HepG2 (cell line): Measurements from ENCODE around the gene OLFM2. TPM values are rescaled to one million over a fixed set of nuclear protein-coding genes. Genes with fewer than 3 reads are reported as not detected.

Experiments
- ATAC-seq: fragments of 200-7000 bp; cut with Tn5 transposase; 3 replicates; pipeline ENCODE4 v1.9.1; 2020; ENCODE audit warnings: mild to moderate bottlenecking, moderate library complexity
- Bru-seq: library from RNA; stranded (reverse); fragments of 400-500 nt; gene quantifications from one replicate; lab custom pipeline; 2021; lab: Mats Ljungman, UMichigan
- BruChase-seq, 2 experiments: library from RNA; stranded (reverse); fragments of 400-500 nt; gene quantifications; one replicate each; lab custom pipeline; 2021; lab: Mats Ljungman, UMichigan
- BruUV-seq: library from RNA; stranded (reverse); fragments of 400-500 nt; replicated peaks from 2 replicates; lab custom pipeline; 2021; lab: Mats Ljungman, UMichigan
- CTCF ChIA-PET: fragments of 300-600 bp; formaldehyde crosslinking; extraction: SDS; loops from one replicate; lab custom pipeline; 2021; ENCODE audit warnings: low total read pairs, inconsistent platforms, low intra/inter-chr PET ratio; lab: Yijun Ruan, JAX
- POLR2A ChIA-PET: fragments of 350-600 bp; sonication (Branson Sonifier 250); formaldehyde crosslinking; loops from one replicate; lab custom pipeline; 2020; ENCODE audit warnings: antibody characterized with exemption, inconsistent platforms; lab: Yijun Ruan, JAX
- DNase-seq: peaks from one replicate; pipeline ENCODE4 v3.0.0-alpha.2; 2015; ENCODE audit warnings: low spot score
- FAIRE-seq: peaks from 3 replicates; lab custom pipeline; 2011; peaks lifted over from hg19 to GRCh38; lab: Jason Lieb, UNC
- H2AFZ ChIP-seq: one replicate; pipeline ENCODE4 v1.6.1; 2011; ENCODE audit warnings: low read length, inconsistent platforms
- H3K27ac ChIP-seq: fragments of 300-600 bp; 3 replicates; pipeline ENCODE4 v1.8.0; 2011; ENCODE audit warnings: mixed run types, mild to moderate bottlenecking, mixed read lengths, low read length, inconsistent platforms; ENCODE audit not compliant: insufficient read depth; ENCODE audit errors: extremely low read length
- H3K27me3 ChIP-seq, 2 experiments: fragments of 200-600 bp in 1 of 2; 2 replicates in 1 of 2; 3 replicates in 1 of 2; pipeline versions ENCODE4 v1.6.0 to v1.8.0; 2011; ENCODE audit warnings: low read length in 2 of 2, mild to moderate bottlenecking in 2 of 2, moderate library complexity in 2 of 2, inconsistent platforms in 1 of 2; ENCODE audit not compliant: insufficient read depth in 2 of 2, control insufficient read depth in 1 of 2
- H3K36me3 ChIP-seq, 2 experiments: fragments of 200-600 bp in 1 of 2; replicated peaks in 1 of 2; 2 replicates in 1 of 2; 3 replicates in 1 of 2; pipeline versions ENCODE4 v1.5.1 to v1.8.0; 2011; ENCODE audit warnings: low read length in 2 of 2, inconsistent platforms in 1 of 2; ENCODE audit not compliant: insufficient read depth in 2 of 2, control insufficient read depth in 1 of 2
- H3K4me1 ChIP-seq: 2 replicates; pipeline ENCODE4 v1.5.1; 2012; ENCODE audit warnings: low read length, inconsistent platforms; ENCODE audit not compliant: insufficient read depth
- H3K4me2 ChIP-seq: 2 replicates; pipeline ENCODE4 v1.6.0; 2011; ENCODE audit warnings: low read depth, low read length, inconsistent platforms
- H3K4me3 ChIP-seq, 3 experiments: fragments of 200-600 bp in 1 of 3; sonication (generic), shearing (Covaris generic) in 1 of 3; replicated peaks in 1 of 3; 2 replicates each; pipeline ENCODE4 v1.5.1; 2011 to 2016; ENCODE audit warnings: low read length in 3 of 3, inconsistent platforms in 2 of 3, low read depth in 2 of 3, mild to moderate bottlenecking in 2 of 3, control low read depth in 1 of 3, mixed read lengths in 1 of 3; ENCODE audit not compliant: insufficient read depth in 1 of 3
- H3K79me2 ChIP-seq: one replicate; pipeline ENCODE4 v1.6.1; 2011; ENCODE audit warnings: low read length, inconsistent platforms; ENCODE audit not compliant: insufficient read depth
- H3K9ac ChIP-seq: 2 replicates; pipeline ENCODE4 v1.6.0; 2011; ENCODE audit warnings: mild to moderate bottlenecking, low read depth, low read length, inconsistent platforms; ENCODE audit not compliant: insufficient read depth
- H3K9me3 ChIP-seq: 2 replicates; pipeline ENCODE4 v1.5.1; 2012; ENCODE audit warnings: mild to moderate bottlenecking, low read length
- H4K20me1 ChIP-seq: 2 replicates; pipeline ENCODE4 v1.6.0; 2011; ENCODE audit warnings: inconsistent platforms, mild to moderate bottlenecking, low read length, moderate library complexity; ENCODE audit not compliant: insufficient read depth
- IKZF4 ChIP-seq: sonication (generic); formaldehyde crosslinking; IDR thresholded peaks from 2 replicates; pipeline ENCODE4 v1.5.1; 2020; ENCODE audit warnings: borderline replicate concordance, mild to moderate bottlenecking, low read depth, missing genetic modification reagents; ENCODE audit errors: not compliant biosample characterization
- RBM39 ChIP-seq: fragments of 200-400 bp; formaldehyde crosslinking; IDR thresholded peaks from one replicate; pipeline ENCODE4 v1.6.1; 2018; ENCODE audit warnings: antibody characterized with exemption, mild to moderate bottlenecking, low read depth, low read length; ENCODE audit not compliant: poor library complexity, severe bottlenecking
- REXO4 ChIP-seq: sonication (generic); formaldehyde crosslinking; IDR thresholded peaks from 2 replicates; pipeline ENCODE4 v1.8.0; 2022; ENCODE audit warnings: missing genetic modification reagents, mild to moderate bottlenecking, borderline replicate concordance
- SIN3B ChIP-seq: fragments of 150-350 bp; IDR thresholded peaks from 2 replicates; pipeline ENCODE4 v1.6.1; 2014; ENCODE audit warnings: low read length
- ZFP62 ChIP-seq: sonication (generic); formaldehyde crosslinking; IDR thresholded peaks from 2 replicates; pipeline ENCODE4 v1.4.0; 2020; ENCODE audit warnings: missing genetic modification reagents
- ZFP90 ChIP-seq: sonication (generic); formaldehyde crosslinking; IDR thresholded peaks from 2 replicates; pipeline ENCODE4 v1.8.0; 2022; ENCODE audit warnings: missing genetic modification reagents, mild to moderate bottlenecking, inconsistent platforms, borderline replicate concordance
- ZKSCAN5 ChIP-seq: sonication (generic); formaldehyde crosslinking; IDR thresholded peaks from 2 replicates; pipeline ENCODE4 v1.5.1; 2020; ENCODE audit warnings: mild to moderate bottlenecking, missing genetic modification reagents
- ZNF232 ChIP-seq: sonication (generic); formaldehyde crosslinking; IDR thresholded peaks from 2 replicates; pipeline ENCODE4 v1.4.0; 2020; ENCODE audit warnings: missing genetic modification reagents, borderline replicate concordance
- ZNF264 ChIP-seq: sonication (generic); formaldehyde crosslinking; IDR thresholded peaks from 2 replicates; pipeline ENCODE4 v1.4.0; 2020; ENCODE audit warnings: missing genetic modification reagents
- ZNF446 ChIP-seq: sonication (generic); formaldehyde crosslinking; IDR thresholded peaks from 2 replicates; pipeline ENCODE4 v1.5.0; 2020; ENCODE audit warnings: mild to moderate bottlenecking, missing genetic modification reagents
- WGBS: methylation state at CpG from one replicate; pipeline ENCODE4 v1.1.6; 2017; ENCODE audit warnings: low lambda C conversion rate; 5-methylcytosine and 5-hydroxymethylcytosine counted together
- in situ Hi-C: cut with HindIII; loops from 2 replicates; pipeline ENCODE4 v1.10.0; 2017; ENCODE audit warnings: low pct_unique_long_range_greater_than_20kb; ENCODE audit not compliant: extremely low pct_ligation_motif_present
- intact Hi-C: fragments of 100-400 bp; cut with micrococcal nuclease; formaldehyde crosslinking; loops from one replicate; pipeline ENCODE4 v1.10.0; 2022; ENCODE audit not compliant: unreplicated experiment
- long read RNA-seq, 2 experiments: library from RNA in 1 of 2; library from polyadenylated mRNA in 1 of 2; stranded (forward) in 1 of 2; unstranded in 1 of 2; transcript quantifications; one replicate each; pipeline ENCODE4 v2.0.0, GENCODE V29; 2019 to 2022
- polyA minus RNA-seq, 3 experiments: library from RNA; depleted of rRNA, polyadenylated mRNA; stranded (reverse); fragments of >200 nt; gene quantifications; 2 replicates each; pipeline ENCODE4 v1.2.3, GENCODE V29; 2011; ENCODE audit warnings: low replicate concordance in 1 of 3
- polyA plus RNA-seq, 8 experiments: library from polyadenylated mRNA; depleted of rRNA in 3 of 8; stranded (reverse) in 7 of 8; unstranded in 1 of 8; fragments of >200 nt; fragmentation: Illumina TruSeq in 4 of 8; extraction: Trizol in 4 of 8; gene quantifications; 2 replicates each; pipeline versions ENCODE4 v1.2.1 to v1.2.3, GENCODE V29; 2011 to 2016; ENCODE audit warnings: low read depth in 4 of 8, missing spikeins in 1 of 8, mixed read lengths in 1 of 8; ENCODE audit not compliant: insufficient read depth in 1 of 8
- total RNA-seq, 5 experiments: library from RNA; depleted of rRNA; stranded (reverse); fragments of >200 nt; fragmentation: Illumina TruSeq; extraction: Trizol; gene quantifications; 2 replicates each; pipeline ENCODE4 v1.2.3, GENCODE V29; 2016; ENCODE audit warnings: low read depth in 1 of 5
- TF ChIP-seq, protein P1 (sequence below): sonication (generic); formaldehyde crosslinking; IDR thresholded peaks from 2 replicates; pipeline ENCODE4; 2020; ENCODE audit warnings: missing genetic modification reagents, mild to moderate bottlenecking, borderline replicate concordance

OLFM2 gene
- total RNA-seq (2016; rRNA removed; fragmentation: Illumina TruSeq; extraction: Trizol) (0.11 and 0.20 TPM in 2 replicates), polyA plus RNA-seq (2011; rRNA removed) (0.51 and 0.63 TPM in 2 replicates), polyA minus RNA-seq (2011; rRNA and poly(A)+ RNA removed; ENCODE audit: low replicate concordance) (0.88 TPM in 1 of 2 replicates, not detected in the other), Bru-seq, nascent RNA (percentile 12 among the genes with signal in this experiment), BruChase-seq, experiment 1, labeled RNA remaining after a 6-hour chase (percentile 8 among the genes with signal in this experiment), BruChase-seq, experiment 2, labeled RNA remaining after a 2-hour chase (percentile 6 among the genes with signal in this experiment)
- 0.53 TPM in 1 of 2 replicates, not detected in the other for total RNA-seq (2016; cell fraction: cytosol; rRNA removed; fragmentation: Illumina TruSeq; extraction: Trizol; ENCODE audit: low read depth)
- 0.06 and 0.24 TPM in 2 replicates for total RNA-seq (2016; cell fraction: insoluble cytoplasmic fraction; rRNA removed; fragmentation: Illumina TruSeq; extraction: Trizol)
- total RNA-seq (2016; cell fraction: membrane; rRNA removed; fragmentation: Illumina TruSeq; extraction: Trizol): 0.31 and 0.37 TPM in 2 replicates
- total RNA-seq (2016; cell fraction: nucleus; rRNA removed; fragmentation: Illumina TruSeq; extraction: Trizol): not detected in 2 replicates
- 0.24 and 0.54 TPM in 2 replicates for polyA plus RNA-seq (2011; cell fraction: cytosol; rRNA removed)
- 0.12 TPM in 1 of 2 replicates, not detected in the other for polyA plus RNA-seq (2011; cell fraction: nucleus; rRNA removed)
- polyA plus RNA-seq (2012): 0.16 and 0.19 TPM in 2 replicates
- polyA plus RNA-seq (2016; cell fraction: cytosol; fragmentation: Illumina TruSeq; extraction: Trizol; ENCODE audit: low read depth): 0.21 and 0.27 TPM in 2 replicates
- 0.17 TPM in 1 of 2 replicates, not detected in the other for polyA plus RNA-seq (2016; cell fraction: insoluble cytoplasmic fraction; fragmentation: Illumina TruSeq; extraction: Trizol; ENCODE audit: low read depth)
- 0.53 and 0.72 TPM in 2 replicates for polyA plus RNA-seq (2016; cell fraction: membrane; fragmentation: Illumina TruSeq; extraction: Trizol; ENCODE audit: low read depth)
- not detected in 2 replicates for polyA plus RNA-seq (2016; cell fraction: nucleus; fragmentation: Illumina TruSeq; extraction: Trizol; ENCODE audit: insufficient read depth, low read depth)
- polyA minus RNA-seq (2011; cell fraction: cytosol; rRNA and poly(A)+ RNA removed): 0.30 TPM in 1 of 2 replicates, not detected in the other
- polyA minus RNA-seq (2011; cell fraction: nucleus; rRNA and poly(A)+ RNA removed): not detected in 2 replicates
- long read RNA-seq, experiment 1: 0 reads
- long read RNA-seq, experiment 2: 0 reads

DNA sequence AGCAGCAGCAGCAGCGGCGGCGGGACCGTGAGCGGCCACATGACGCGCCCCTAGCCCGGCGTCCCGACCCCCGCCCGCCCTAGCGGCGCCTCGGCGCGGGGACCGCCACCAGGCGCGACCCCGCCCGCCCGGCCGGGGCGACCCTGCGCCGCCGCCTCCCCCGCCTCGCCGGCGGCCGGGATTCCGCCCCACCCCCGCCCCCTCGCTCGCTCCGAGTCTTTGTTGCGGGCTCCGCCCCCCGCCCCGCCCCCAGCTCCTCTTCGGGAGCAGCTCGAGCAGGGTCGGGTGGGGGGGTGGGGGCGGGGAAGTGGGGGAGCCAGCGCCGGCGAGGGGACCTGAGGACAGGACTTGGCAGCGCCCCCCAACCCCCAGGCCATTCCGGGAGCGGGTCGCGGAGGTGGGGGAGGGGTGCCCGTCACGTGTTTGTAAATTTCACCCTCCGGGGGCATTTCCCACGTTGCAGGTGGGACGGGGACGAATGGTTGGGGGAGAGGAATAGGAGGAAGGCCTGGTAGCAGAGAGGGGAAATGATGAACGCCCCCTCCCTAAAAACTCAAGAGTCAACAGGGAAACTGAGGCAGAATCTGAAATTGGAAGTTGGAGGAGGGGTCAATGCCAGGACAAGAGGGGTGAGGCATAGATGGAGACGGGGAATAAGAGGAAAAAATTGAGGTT, at the start of gene OLFM2:
Gene OLFM2, minus strand, starts transcription at position 190 of the 675 bp plus-strand sequence. Its CDS starts 149 bp downstream, at position 41.
- intact Hi-C loops: no loop called here
- DNase-seq: no peak
- no peak within 1 kb of the TSS for H3K9ac ChIP-seq
- TF ChIP-seq ZNF446 (CRISPR knock-in tag) (no peak), RBM39 (no peak), ZNF264 (CRISPR knock-in tag) (no peak), REXO4 (CRISPR knock-in tag) (no peak), ZFP62 (CRISPR knock-in tag) (no peak), IKZF4 (no peak), ZKSCAN5 (CRISPR knock-in tag) (no peak), ZFP90 (CRISPR knock-in tag) (no peak), SIN3B (no peak), ZNF232 (CRISPR knock-in tag) (no peak)
- TF ChIP-seq, protein P1, sequence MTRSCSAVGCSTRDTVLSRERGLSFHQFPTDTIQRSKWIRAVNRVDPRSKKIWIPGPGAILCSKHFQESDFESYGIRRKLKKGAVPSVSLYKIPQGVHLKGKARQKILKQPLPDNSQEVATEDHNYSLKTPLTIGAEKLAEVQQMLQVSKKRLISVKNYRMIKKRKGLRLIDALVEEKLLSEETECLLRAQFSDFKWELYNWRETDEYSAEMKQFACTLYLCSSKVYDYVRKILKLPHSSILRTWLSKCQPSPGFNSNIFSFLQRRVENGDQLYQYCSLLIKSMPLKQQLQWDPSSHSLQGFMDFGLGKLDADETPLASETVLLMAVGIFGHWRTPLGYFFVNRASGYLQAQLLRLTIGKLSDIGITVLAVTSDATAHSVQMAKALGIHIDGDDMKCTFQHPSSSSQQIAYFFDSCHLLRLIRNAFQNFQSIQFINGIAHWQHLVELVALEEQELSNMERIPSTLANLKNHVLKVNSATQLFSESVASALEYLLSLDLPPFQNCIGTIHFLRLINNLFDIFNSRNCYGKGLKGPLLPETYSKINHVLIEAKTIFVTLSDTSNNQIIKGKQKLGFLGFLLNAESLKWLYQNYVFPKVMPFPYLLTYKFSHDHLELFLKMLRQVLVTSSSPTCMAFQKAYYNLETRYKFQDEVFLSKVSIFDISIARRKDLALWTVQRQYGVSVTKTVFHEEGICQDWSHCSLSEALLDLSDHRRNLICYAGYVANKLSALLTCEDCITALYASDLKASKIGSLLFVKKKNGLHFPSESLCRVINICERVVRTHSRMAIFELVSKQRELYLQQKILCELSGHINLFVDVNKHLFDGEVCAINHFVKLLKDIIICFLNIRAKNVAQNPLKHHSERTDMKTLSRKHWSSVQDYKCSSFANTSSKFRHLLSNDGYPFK: no peak

More for the DNA sequence above, at the start of gene OLFM2:
- Histone ChIP-seq H3K4me2 (peak within 1 kb of the TSS; percentile 27; the same call in 1 of the 2 replicates), H3K9me3 (no peaks in the 10 kb centered on the region), H3K36me3 (no peaks in the 10 kb centered on the region), H2AFZ (no peak within 1 kb of the TSS), H4K20me1 (no peaks in the 10 kb centered on the region), H3K4me1 (peaks cover 7% of the 10 kb centered on the region), H3K27me3 (peaks cover 0 to 21% of the 10 kb centered on the region in 2 experiments; a peak in 3 of 5 replicates), H3K27ac (no peak within 1 kb of the TSS), H3K4me3 (peak within 1 kb of the TSS in 2 of 3 experiments; percentile 39 to 50; a peak in 3 of 6 replicates), H3K79me2 (no peaks in the 10 kb centered on the region)
- CTCF ChIA-PET: no interaction called here
- no peak for ATAC-seq
- in situ Hi-C loops: loop anchor here (5.0 to 10.0 kb wide), 3 partner anchors 91 to 458 kb away; partner anchors contain the start of gene S1PR2
- no TSS peak for BruUV-seq
- WGBS: 18% methylated on average over 13 of the region's 62 CpGs
- POLR2A ChIA-PET: no interaction called here
- FAIRE-seq: no peak
